Right ventricle myocardium inferior (tissue), 1 donor: Measurements from ENCODE around the gene GNPNAT1. TPM values are rescaled to one million over a fixed set of nuclear protein-coding genes. Genes with fewer than 3 reads are reported as not detected.
"Not testable (repeated sequence)": the region's sequence is repeated elsewhere in the genome, so short reads cannot be mapped to it uniquely, and the experiment has no call there.

Experiments used
- ATAC-seq: fragments of 200-7000 bp; cut with Tn5 transposase; one replicate; pipeline ENCODE4 v1.9.1; 2020; ENCODE audit warnings: mild to moderate bottlenecking, moderate library complexity
- DNase-seq: peaks from one replicate; pipeline ENCODE4 v3.0.0; 2021; ENCODE audit errors: missing footprints
- intact Hi-C: fragments of 100-400 bp; cut with DNase I; formaldehyde crosslinking; loops from one replicate; pipeline ENCODE4 v1.11.0; 2022
- total RNA-seq: library from RNA; stranded (reverse); fragmentation: NEBNext Ultra II Directional; extraction: Animal tissue kit (Norgen Biotek cat#: 25700); gene quantifications from one replicate; pipeline ENCODE4 v1.2.1, GENCODE V29; 2021
- donor health status: DM: no; HTN: yes; CAD: no; lungs with severe emphysema.

GNPNAT1 gene
- total RNA-seq, 1 donor from 2014 or later, result 5.2 TPM

DNA sequence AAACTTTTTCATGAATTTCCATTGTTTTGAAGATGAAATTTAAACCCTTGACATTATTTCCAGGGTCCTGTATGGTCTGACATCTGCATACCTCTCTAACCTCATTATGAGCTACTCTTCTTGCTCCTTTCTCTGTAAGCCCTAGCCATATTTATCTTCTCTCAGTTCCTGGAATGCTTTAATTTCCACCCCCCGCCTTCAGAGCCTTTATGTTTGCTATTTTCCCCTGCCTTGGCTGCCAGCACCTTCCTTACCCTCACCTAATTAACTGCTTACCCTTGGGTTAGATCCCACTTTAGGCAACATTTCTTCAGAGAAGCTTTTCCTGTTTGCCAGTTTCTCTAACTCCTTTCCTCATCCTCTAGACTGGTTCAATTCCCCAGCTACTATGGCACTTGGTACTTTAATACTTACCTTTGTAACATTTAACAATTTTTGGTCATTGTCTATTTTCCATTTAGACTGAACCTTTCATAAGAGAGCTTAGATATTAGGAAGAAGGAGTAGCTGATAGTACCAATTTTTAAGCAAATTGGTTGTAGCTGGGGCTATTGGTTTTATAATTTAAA lies 55.4 kb downstream of the GNPNAT1 start:
- ATAC-seq (no peak), DNase-seq (no peak)
- intact Hi-C loops, result no loop called here

DNA sequence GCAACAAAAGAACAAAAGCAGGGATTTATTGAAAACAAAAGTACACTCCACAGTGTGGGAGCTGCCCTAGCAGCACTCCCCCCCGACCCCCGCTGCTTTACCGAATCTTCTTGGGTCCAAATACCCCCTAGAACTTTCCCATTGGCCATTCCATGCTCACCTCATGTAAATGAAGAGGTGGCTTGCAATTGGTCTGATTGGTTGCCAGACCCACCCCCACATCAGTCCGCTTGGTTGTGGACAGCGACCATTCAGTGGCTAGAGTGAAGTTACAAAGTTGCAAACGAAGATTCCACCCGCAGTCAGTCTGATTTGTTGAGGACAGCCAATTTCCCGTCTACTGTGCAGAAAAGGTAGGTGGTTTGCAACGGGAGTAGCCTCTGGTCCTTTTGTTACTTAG lies 57.6 kb downstream of the GNPNAT1 start:
- no peak for ATAC-seq
- DNase-seq, result no peak
- intact Hi-C loops, result no loop called here

DNA sequence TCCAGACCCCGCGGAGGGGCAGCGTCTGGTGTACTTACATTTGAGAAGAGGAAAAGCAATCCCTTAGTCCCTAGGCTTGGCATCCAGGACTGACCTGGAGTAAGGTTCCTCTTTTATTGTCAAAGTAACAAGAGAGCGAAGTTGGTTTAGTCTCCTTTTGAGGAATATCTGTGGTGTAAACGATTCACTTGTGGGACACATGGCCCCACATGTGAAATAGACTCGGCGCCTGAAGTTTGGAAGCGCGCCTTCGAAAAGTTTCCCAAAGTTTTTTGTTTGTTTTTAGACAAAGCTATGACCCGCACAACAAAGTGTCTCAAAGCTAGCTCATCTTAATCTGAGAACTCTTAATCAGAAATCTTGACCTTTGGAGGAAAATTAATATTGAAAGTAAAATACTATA lies 60.7 kb downstream of the GNPNAT1 start:
- intact Hi-C loops, result no loop called here
- ATAC-seq (peak; percentile 3), DNase-seq (no peak)

DNA sequence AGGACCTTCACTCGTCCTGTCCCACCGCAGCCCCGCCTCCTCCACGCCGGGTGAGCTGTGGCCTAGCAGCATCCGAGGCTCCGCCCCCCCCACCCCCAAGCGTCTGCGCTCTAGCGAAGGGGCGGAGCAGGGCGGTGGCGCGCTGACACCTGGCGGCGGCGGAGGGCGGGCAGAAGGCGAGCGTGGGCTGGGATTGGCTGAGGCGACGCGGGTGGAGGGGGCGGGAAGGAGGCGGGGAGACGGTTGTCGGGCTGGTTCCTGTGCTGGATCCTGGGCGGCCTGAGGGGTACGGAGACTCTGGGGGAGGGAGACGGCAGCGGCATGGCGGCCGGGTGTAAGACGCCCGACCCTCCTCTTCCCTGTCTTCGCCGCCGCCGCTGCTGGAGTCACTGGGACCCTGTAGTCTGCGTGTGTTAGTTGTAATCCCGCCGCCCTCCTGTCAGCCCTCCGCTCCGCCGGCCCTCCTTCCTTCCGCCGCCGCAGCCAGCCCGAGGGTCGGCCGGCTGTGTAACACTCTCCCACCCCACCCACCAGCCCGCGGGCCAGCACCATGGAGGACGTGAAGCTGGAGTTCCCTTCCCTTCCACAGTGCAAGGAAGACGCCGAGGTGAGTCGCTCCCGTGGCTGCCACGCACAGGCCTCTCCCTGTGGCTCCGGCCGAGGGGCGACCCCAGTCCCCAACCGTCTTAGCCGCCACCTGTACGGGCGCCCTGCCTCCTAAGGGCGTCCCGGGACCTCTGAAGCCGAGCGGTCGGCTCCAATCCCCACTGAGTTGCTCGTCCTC lies 61.3 kb downstream of the GNPNAT1 start, which contains the start of gene STYX:
STYX (plus strand) TSS at position 242 of the 784 bp plus-strand sequence; CDS start at position 551, 309 bp downstream.
- peak; percentile 100 for ATAC-seq
- intact Hi-C loops, result loop anchor here (2.0 kb wide), 1 partner anchor 23 kb away; the partner anchor contains the start of gene PSMC6
- peak; percentile 100 for DNase-seq

DNA sequence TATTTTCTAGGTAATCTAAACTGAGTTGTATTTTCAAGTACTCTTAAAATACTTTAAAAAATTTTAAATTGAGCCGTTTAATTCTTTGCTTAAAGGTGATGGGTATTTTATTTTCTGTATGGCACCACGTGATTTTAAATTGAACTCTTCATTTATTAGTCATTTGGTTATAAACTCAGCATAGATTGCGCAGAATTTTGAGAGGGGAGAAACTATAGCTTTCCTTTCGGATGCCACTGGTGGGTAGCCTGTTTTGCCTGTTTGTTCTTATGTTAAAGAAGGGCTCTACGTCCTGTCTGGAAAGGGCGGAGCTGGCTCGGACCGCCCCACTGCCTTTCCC lies 61.9 kb downstream of the GNPNAT1 start:
- ATAC-seq (no peak), DNase-seq (no peak)
- intact Hi-C loops, result loop anchor here (2.0 kb wide), 1 partner anchor 23 kb away; the partner anchor contains the start of gene PSMC6

DNA sequence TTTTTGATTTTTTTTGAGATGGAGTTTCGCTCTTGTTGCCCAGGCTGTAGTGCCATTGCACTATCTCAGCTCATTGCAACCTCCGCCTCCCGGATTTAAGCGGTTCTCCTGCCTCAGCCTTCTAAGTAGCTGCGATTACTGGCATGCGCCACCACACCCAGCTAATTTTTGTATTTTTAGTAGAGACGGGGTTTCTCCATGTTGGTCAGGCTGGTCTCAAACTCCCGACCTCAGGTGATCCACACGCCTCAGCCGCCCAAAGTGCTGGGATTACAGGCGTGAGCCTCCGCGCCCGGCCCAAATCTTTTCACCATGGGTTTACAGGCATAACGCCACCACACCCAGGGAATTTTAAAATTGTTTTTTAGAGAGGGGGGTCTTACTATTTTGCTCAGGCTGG lies 62.4 kb downstream of the GNPNAT1 start:
- not testable (repeated sequence) for ATAC-seq, DNase-seq
- intact Hi-C loops, result loop anchor here (2.0 kb wide), 1 partner anchor 22 kb away; the partner anchor contains the start of gene PSMC6

DNA sequence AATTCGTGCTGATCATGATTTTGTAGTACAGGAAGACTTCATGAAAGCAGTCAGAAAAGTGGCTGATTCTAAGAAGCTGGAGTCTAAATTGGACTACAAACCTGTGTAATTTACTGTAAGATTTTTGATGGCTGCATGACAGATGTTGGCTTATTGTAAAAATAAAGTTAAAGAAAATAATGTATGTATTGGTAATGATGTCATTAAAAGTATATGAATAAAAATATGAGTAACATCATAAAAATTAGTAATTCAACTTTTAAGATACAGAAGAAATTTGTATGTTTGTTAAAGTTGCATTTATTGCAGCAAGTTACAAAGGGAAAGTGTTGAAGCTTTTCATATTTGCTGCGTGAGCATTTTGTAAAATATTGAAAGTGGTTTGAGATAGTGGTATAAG lies 63.9 kb downstream of the GNPNAT1 start:
- DNase-seq, intact Hi-C loops, ATAC-seq: not testable (repeated sequence)

Other genes starting within 250 kb of the GNPNAT1 start
- gene TXNDC16, start 239.1 kb downstream of the GNPNAT1 start, total RNA-seq, result 3.4 TPM
- 0.51 TPM for gene GPR137C, start 238.8 kb downstream of the GNPNAT1 start, total RNA-seq
- 15.3 TPM for gene ERO1A, start 96.0 kb downstream of the GNPNAT1 start, total RNA-seq
- gene PSMC6, start 84.4 kb downstream of the GNPNAT1 start, total RNA-seq, result 71.7 TPM
- gene STYX, start 61.4 kb downstream of the GNPNAT1 start, total RNA-seq, result 13.1 TPM
- gene FERMT2, start 159.4 kb upstream of the GNPNAT1 start, total RNA-seq, result 127 TPM